ENCODE measurements around the gene PIGV.

The PIGV gene

DNA sequence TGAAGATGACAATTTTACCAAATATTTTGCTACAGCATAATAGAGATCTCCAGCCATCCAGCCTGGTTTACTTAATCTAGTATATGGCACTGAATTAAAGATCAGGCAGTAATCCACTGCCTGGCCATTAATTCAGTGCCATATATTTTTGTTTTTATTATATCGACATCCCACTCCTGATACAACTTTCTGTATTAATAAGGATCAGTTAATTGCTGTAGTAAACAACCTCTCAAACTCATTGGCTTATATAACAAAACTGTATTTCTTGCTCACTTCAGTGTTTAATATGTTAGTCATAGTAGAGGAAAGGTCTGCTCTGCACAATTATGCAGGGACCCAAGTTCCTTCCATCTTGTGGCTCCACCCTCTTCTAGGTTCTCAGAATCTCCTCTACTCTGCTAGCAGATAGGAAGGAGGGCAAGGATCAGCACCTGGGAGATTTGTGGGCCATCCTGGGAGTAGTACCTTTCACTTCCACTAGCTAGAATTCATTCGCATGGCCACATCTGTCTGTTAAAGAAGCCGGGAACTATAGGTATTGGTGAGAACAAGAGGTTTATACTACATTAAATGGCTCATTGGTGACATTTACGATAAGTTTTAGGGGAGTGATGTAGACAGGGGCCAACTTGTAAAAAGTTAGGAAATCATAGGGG lies 35.1 kb downstream of the PIGV start:
- Histone ChIP-seq H3K4me3 (ENCODE audit: extremely low read depth, insufficient read depth, low read length, poor library complexity, severe bottlenecking) (no peak overlapping the region), H3K27ac (ENCODE audit: low read depth, low read length, severe bottlenecking) (no peak overlapping the region), H3K36me3 (ENCODE audit: control insufficient read depth, insufficient read depth, low read length) (no peaks in the 10 kb centered on the region), H3K4me1 (ENCODE audit: control insufficient read depth, insufficient read depth, low read length, poor library complexity, severe bottlenecking) (peaks cover 22% of the 10 kb centered on the region), H3K9me3 (ENCODE audit: control insufficient read depth, low read length) (no peaks in the 10 kb centered on the region)
- 88 to 100% methylated on average over 2 to 3 of the region's 4 CpGs for WGBS, 2 experiments (ENCODE audit: insufficient coverage in 2 of 2)

- no peaks in the 10 kb centered on the region for H3K9me3 ChIP-seq (ENCODE audit: control insufficient read depth, low read length)
- peak overlapping the region; percentile 72 for H3K27ac ChIP-seq (ENCODE audit: low read depth, low read length, severe bottlenecking)
- peaks cover 11% of the 10 kb centered on the region for H3K36me3 ChIP-seq (ENCODE audit: control insufficient read depth, insufficient read depth, low read length)
- peaks cover 28% of the 10 kb centered on the region for H3K4me1 ChIP-seq (ENCODE audit: control insufficient read depth, insufficient read depth, low read length, poor library complexity, severe bottlenecking)
- 95 to 97% methylated on average over 2 to 3 of the region's 3 CpGs for WGBS, 2 experiments (ENCODE audit: insufficient coverage in 2 of 2)
- H3K4me3 ChIP-seq (ENCODE audit: extremely low read depth, insufficient read depth, low read length, poor library complexity, severe bottlenecking), result no peak overlapping the region
Observed at GRCh38 chr1:26824731-26825130, 37.0 kb downstream of the PIGV start.

DNA sequence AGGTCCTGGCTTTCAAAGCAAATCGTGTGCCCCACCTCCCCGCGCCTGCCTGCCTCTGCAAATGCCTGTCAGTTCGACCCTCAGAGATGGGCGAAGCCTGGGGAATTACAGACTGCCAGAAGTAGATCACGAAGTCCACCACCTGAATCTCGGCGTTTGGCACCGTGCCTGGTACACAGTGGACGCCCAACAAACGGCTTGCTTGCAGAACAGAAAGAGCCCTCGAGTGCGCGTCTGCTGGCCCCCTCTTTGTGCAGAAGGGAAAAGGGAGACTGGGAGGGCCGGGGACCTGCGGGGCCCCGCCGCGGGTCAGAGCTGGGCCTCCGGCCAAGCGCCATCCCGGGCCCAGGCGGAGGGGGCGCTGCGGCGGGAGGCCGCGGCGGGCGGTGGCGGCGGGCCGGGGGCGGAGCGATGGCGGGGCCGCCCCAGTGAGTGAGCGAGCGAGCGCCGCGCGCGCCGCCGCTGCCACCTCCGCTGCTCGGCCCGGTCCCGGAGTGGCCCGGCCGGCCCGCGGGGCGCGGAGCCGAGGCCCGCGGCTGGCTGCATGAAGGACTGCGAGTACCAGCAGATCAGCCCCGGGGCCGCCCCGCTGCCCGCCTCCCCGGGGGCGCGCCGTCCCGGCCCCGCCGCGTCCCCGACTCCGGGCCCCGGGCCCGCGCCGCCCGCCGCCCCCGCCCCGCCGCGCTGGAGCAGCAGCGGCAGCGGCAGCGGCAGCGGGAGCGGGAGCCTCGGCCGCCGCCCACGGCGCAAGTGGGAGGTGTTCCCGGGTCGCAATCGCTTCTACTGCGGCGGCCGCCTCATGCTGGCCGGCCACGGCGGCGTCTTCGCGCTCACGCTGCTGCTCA lies 38.7 kb downstream of the PIGV start, which contains the start of gene ZDHHC18:
Gene ZDHHC18 (plus strand): TSS at position 428 of the 845 bp plus-strand sequence. CDS start 117 bp downstream, at position 545.
- Histone ChIP-seq H3K27ac (ENCODE audit: low read depth, low read length, severe bottlenecking) (peak within 1 kb of the TSS; percentile 72), H3K4me1 (ENCODE audit: control insufficient read depth, insufficient read depth, low read length, poor library complexity, severe bottlenecking) (peaks cover 28% of the 10 kb centered on the region), H3K9me3 (ENCODE audit: control insufficient read depth, low read length) (no peaks in the 10 kb centered on the region), H3K4me3 (ENCODE audit: extremely low read depth, insufficient read depth, low read length, poor library complexity, severe bottlenecking) (peak within 1 kb of the TSS; percentile 57), H3K36me3 (ENCODE audit: control insufficient read depth, insufficient read depth, low read length) (peaks cover 17% of the 10 kb centered on the region)
- WGBS, 2 experiments (ENCODE audit: insufficient coverage in 2 of 2), result 3 to 6% methylated on average over 47 to 86 of the region's 107 CpGs

DNA sequence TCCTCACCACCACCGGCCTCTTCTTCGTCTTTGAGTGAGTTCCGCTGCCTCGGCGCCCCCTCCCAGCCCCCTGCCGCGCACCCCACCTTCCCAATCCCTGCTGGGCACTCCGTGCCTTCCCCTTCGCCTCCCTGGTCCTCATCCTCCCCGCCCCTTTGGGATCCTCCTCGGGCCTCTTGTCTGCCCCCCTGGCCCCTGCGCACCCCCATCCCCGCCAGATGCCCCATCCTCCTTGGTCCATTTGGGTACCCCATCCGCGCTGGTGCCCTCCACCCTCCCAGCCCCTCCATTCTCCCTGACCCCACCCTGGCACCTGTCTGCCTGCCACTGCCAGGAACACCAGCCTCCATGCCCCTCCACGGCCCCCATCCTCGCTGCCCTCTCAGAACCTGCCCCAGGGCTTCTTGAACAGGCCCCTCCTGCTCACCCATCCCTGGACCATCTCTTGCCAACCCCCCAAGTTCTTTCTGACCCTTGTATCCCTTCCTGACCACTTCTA lies 39.4 kb downstream of the PIGV start:
- H3K27ac ChIP-seq (ENCODE audit: low read depth, low read length, severe bottlenecking), result no peak overlapping the region
- peak overlapping the region; percentile 57 for H3K4me3 ChIP-seq (ENCODE audit: extremely low read depth, insufficient read depth, low read length, poor library complexity, severe bottlenecking)
- peaks cover 20% of the 10 kb centered on the region for H3K36me3 ChIP-seq (ENCODE audit: control insufficient read depth, insufficient read depth, low read length)
- WGBS, 2 experiments (ENCODE audit: insufficient coverage in 2 of 2), result 7 to 13% methylated on average over 12 to 13 of the region's 17 CpGs
- H3K9me3 ChIP-seq (ENCODE audit: control insufficient read depth, low read length), result no peaks in the 10 kb centered on the region
- H3K4me1 ChIP-seq (ENCODE audit: control insufficient read depth, insufficient read depth, low read length, poor library complexity, severe bottlenecking), result peaks cover 28% of the 10 kb centered on the region

DNA sequence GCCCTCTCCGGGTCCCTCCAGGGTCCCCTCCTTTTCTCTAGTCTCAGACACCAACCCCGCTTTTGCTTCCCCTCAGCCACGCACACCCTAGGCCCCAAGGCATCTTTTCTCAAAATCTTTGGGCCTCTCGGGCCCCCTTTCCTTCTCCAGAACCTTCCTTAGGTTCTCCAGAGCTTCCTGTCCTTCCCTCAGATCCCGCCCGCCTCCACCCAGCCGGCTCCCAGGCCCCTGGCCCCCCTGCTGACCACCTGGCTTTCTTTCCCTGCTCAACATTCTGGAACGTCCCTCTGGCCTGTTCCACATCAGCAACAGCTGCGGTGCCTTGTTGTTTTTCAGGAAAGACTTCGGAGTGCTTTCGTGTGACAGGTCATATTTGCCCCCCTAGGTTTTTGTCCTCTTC lies 39.9 kb downstream of the PIGV start:
- H3K9me3 ChIP-seq (ENCODE audit: control insufficient read depth, low read length), result no peaks in the 10 kb centered on the region
- no peak overlapping the region for H3K27ac ChIP-seq (ENCODE audit: low read depth, low read length, severe bottlenecking)
- WGBS, 2 experiments (ENCODE audit: insufficient coverage in 2 of 2), result 48 to 55% methylated on average over 11 of the region's 11 CpGs
- H3K36me3 ChIP-seq (ENCODE audit: control insufficient read depth, insufficient read depth, low read length), result peaks cover 25% of the 10 kb centered on the region
- H3K4me1 ChIP-seq (ENCODE audit: control insufficient read depth, insufficient read depth, low read length, poor library complexity, severe bottlenecking), result peaks cover 28% of the 10 kb centered on the region
- H3K4me3 ChIP-seq (ENCODE audit: extremely low read depth, insufficient read depth, low read length, poor library complexity, severe bottlenecking), result peak overlapping the region; percentile 57

- Histone ChIP-seq H3K4me1 (ENCODE audit: control insufficient read depth, insufficient read depth, low read length, poor library complexity, severe bottlenecking) (peaks cover 28% of the 10 kb centered on the region), H3K4me3 (ENCODE audit: extremely low read depth, insufficient read depth, low read length, poor library complexity, severe bottlenecking) (no peak overlapping the region), H3K9me3 (ENCODE audit: control insufficient read depth, low read length) (no peaks in the 10 kb centered on the region), H3K27ac (ENCODE audit: low read depth, low read length, severe bottlenecking) (no peak overlapping the region), H3K36me3 (ENCODE audit: control insufficient read depth, insufficient read depth, low read length) (peaks cover 32% of the 10 kb centered on the region)
- WGBS, 2 experiments (ENCODE audit: insufficient coverage in 2 of 2), result 83 to 91% methylated on average over 2 to 3 of the region's 4 CpGs
Observed at GRCh38 chr1:26828411-26828991, 40.8 kb downstream of the PIGV start.

- Histone ChIP-seq H3K4me1 (ENCODE audit: control insufficient read depth, insufficient read depth, low read length, poor library complexity, severe bottlenecking) (peaks cover 28% of the 10 kb centered on the region), H3K27ac (ENCODE audit: low read depth, low read length, severe bottlenecking) (no peak overlapping the region), H3K9me3 (ENCODE audit: control insufficient read depth, low read length) (no peaks in the 10 kb centered on the region), H3K4me3 (ENCODE audit: extremely low read depth, insufficient read depth, low read length, poor library complexity, severe bottlenecking) (no peak overlapping the region), H3K36me3 (ENCODE audit: control insufficient read depth, insufficient read depth, low read length) (peaks cover 40% of the 10 kb centered on the region)
- 86 to 88% methylated on average over 4 to 5 of the region's 6 CpGs for WGBS, 2 experiments (ENCODE audit: insufficient coverage in 2 of 2)
Observed at GRCh38 chr1:26829184-26829911, 41.6 kb downstream of the PIGV start.

DNA sequence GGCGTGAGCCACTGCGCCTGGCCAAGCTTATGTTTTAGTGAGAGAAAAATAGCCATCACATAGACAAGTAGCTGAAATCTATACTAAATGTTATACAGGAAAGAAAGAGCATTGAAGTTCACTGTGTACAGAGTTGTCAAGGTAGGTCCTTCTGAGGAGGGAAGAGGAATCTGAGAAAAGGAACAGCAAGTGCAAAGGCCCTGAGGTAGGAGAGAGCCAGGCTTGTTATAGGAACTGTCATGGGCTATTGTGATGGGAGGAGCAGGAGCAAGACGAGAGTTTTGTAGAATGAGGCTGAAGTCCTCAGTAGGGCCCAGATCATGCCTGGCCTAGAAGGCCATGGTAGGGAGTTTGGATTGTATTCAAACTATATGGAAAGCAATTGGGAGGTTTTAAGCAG lies 43.3 kb downstream of the PIGV start:
- Histone ChIP-seq H3K9me3 (ENCODE audit: control insufficient read depth, low read length) (no peaks in the 10 kb centered on the region), H3K36me3 (ENCODE audit: control insufficient read depth, insufficient read depth, low read length) (peaks cover 53% of the 10 kb centered on the region), H3K4me1 (ENCODE audit: control insufficient read depth, insufficient read depth, low read length, poor library complexity, severe bottlenecking) (peaks cover 15% of the 10 kb centered on the region), H3K4me3 (ENCODE audit: extremely low read depth, insufficient read depth, low read length, poor library complexity, severe bottlenecking) (no peak overlapping the region), H3K27ac (ENCODE audit: low read depth, low read length, severe bottlenecking) (no peak overlapping the region)
- WGBS, 2 experiments (ENCODE audit: insufficient coverage in 2 of 2), result 90 to 100% methylated on average over 1 to 3 of the region's 3 CpGs

DNA sequence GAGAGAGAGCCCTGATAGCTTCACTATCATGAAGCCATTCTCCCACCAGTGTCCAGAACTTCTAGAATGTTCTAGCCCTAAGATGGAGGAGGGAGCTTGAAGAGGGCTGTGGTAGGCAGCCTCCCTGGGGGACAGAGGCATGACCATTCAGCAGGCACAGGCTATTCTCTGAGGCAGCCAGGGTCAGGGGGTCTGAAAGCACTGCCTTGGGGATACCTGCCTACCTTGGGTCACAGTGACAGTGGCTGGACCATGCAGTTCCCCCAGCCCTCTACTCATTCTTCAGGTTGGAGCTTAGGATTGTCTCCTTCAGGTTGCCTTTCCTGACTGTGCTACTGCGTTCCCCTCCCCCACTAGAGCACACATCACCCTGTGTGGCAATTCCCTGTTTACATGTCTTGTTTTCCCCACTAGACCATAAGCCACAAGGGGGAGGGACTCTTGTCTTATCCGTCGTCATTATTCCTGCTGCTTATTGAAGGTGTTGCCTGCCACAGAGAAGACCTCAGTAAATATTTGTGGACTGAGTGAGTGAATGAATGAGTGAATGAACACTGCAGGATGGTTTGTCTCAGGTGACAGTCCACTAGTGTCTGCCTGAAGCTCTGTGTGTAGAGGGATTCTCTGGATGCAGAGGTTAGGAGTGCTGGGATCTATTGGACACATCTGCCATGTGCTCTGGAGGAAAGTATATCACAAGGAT lies 43.9 kb downstream of the PIGV start:
- H3K4me1 ChIP-seq (ENCODE audit: control insufficient read depth, insufficient read depth, low read length, poor library complexity, severe bottlenecking), result peaks cover 12% of the 10 kb centered on the region
- H3K4me3 ChIP-seq (ENCODE audit: extremely low read depth, insufficient read depth, low read length, poor library complexity, severe bottlenecking), result no peak overlapping the region
- H3K36me3 ChIP-seq (ENCODE audit: control insufficient read depth, insufficient read depth, low read length), result peaks cover 59% of the 10 kb centered on the region
- WGBS, 2 experiments (ENCODE audit: insufficient coverage in 2 of 2), result 87 to 90% methylated on average over 2 to 3 of the region's 3 CpGs
- no peak overlapping the region for H3K27ac ChIP-seq (ENCODE audit: low read depth, low read length, severe bottlenecking)
- H3K9me3 ChIP-seq (ENCODE audit: control insufficient read depth, low read length), result no peaks in the 10 kb centered on the region
